ENCODE data around the gene LIF. TPM values are rescaled to one million over a fixed set of nuclear protein-coding genes. Genes with fewer than 3 reads are reported as not detected.

LIF gene
- total and polyA plus RNA-seq, 2 of the 4 experiments (the other 2 are of a cell fraction), result 130 to 214 TPM

- in situ Hi-C loops (cut with MboI; ENCODE audit: low sequenced_read_pairs), result no loop called here
- H3K4me1 ChIP-seq (ENCODE audit: control insufficient read depth, insufficient read depth, low read length), result peaks cover 15% of the 10 kb centered on the region
- CTCF ChIA-PET, result no interaction called here
These were observed 16.2 kb downstream of the LIF start for GRCh38 chr22:30230330-30230729.

More at GRCh38 chr22:30230330-30230729, 16.2 kb downstream of the LIF start:
- Histone ChIP-seq H4K5ac (ENCODE audit: low read depth, low read length) (no peak overlapping the region), H3K4ac (ENCODE audit: low read depth, low read length) (peak overlapping the region; percentile 10; the same call in 1 of the 2 replicates), H3K9me1 (ENCODE audit: insufficient read depth, low read length) (peaks cover 8% of the 10 kb centered on the region), H3K79me1 (ENCODE audit: low read depth in 1 of 2, low read length in 2 of 2) (no peaks in the 10 kb centered on the region), H2AK5ac (ENCODE audit: low read depth, low read length) (no peak overlapping the region), H3K56ac (ENCODE audit: extremely low read depth, insufficient read depth, low read length) (no peak overlapping the region), H3K9me3 (ENCODE audit: control insufficient read depth, insufficient read depth, low read length) (peaks cover 4% of the 10 kb centered on the region), H3K14ac (replicated peaks; ENCODE audit: low read depth, low read length) (no peak overlapping the region), H3K18ac (ENCODE audit: low read depth, low read length) (no peak overlapping the region), H2BK15ac (ENCODE audit: low read depth, low read length) (peak overlapping the region; percentile 74; the same call in 1 of the 3 replicates), H4K20me1 (ENCODE audit: insufficient read depth, low read length) (no peaks in the 10 kb centered on the region), H2BK20ac (ENCODE audit: low read depth, low read length) (no peak overlapping the region), H3K4me2 (ENCODE audit: low read depth, low read length) (no peak overlapping the region), H4K91ac (ENCODE audit: insufficient read depth, low read depth, low read length) (peak overlapping the region; percentile 23; the same call in 1 of the 2 replicates), H3K36me3 (ENCODE audit: control insufficient read depth, insufficient read depth, low read length) (no peaks in the 10 kb centered on the region), H3K27me3 (ENCODE audit: control insufficient read depth, insufficient read depth, low read length) (no peaks in the 10 kb centered on the region), H3K4me3 (ENCODE audit: insufficient read depth, low read depth, low read length) (no peak overlapping the region), H2BK120ac (ENCODE audit: low read depth, low read length) (no peak overlapping the region), H2AFZ (replicated peaks; ENCODE audit: low read length, poor library complexity) (no peak overlapping the region), H3K27ac (ENCODE audit: insufficient read depth, low read length) (no peak overlapping the region), H4K8ac (ENCODE audit: low read depth in 2 of 2, low read length in 2 of 2) (no peak overlapping the region), H3K9ac (ENCODE audit: low read depth, low read length) (no peak overlapping the region), H2BK5ac (ENCODE audit: low read depth, low read length, poor library complexity, severe bottlenecking) (no peak overlapping the region), H3K23ac (ENCODE audit: low read depth, low read length) (no peak overlapping the region), H2AK9ac (replicated peaks; ENCODE audit: low read depth, low read length, poor library complexity) (no peak overlapping the region)
- no TSS peak for BruUV-seq (replicated peaks)
- dilution Hi-C loops (cut with HindIII; ENCODE audit: low sequenced_read_pairs, unreplicated experiment), result no loop called here
- 83% methylated on average over 3 of the region's 3 CpGs; no CpG with 5 or more reads in 1 of the 2 experiments for WGBS, 2 experiments (ENCODE audit: extremely low coverage in 2 of 2, insufficient read length in 1 of 2)
- no peak for ATAC-seq (ENCODE audit: low read depth)
- intact Hi-C loops (cut with micrococcal nuclease), result no loop called here
- DNase-seq, result no peak
- TF ChIP-seq ELK1 (IDR thresholded peaks at IDR 0.05; ENCODE audit: borderline replicate concordance, low read depth, low read length) (no peak), RCOR1 (IDR thresholded peaks at IDR 0.05; ENCODE audit: insufficient replicate concordance, low read length) (no peak), SMC3 (IDR thresholded peaks at IDR 0.05; ENCODE audit: low read depth, low read length) (no peak), BHLHE40 (IDR thresholded peaks at IDR 0.05; ENCODE audit: low read depth, low read length) (no peak), FOS (IDR thresholded peaks at IDR 0.05; ENCODE audit: low read depth, low read length) (no peak), CTCF (conservative IDR thresholded peaks at IDR 0.05; ENCODE audit: low read depth, low read length) (no peak), POLR2A (IDR thresholded peaks at IDR 0.05; ENCODE audit: low read depth, low read length) (no peak), NFE2L2 (IDR thresholded peaks at IDR 0.05; ENCODE audit: low read depth, low read length) (no peak), RAD21 (IDR thresholded peaks at IDR 0.05; ENCODE audit: low read length) (no peak), CHD1 (IDR thresholded peaks at IDR 0.05; ENCODE audit: low read depth, low read length) (no peak), CEBPB (IDR thresholded peaks at IDR 0.05; ENCODE audit: low read depth, low read length) (no peak), MXI1 (IDR thresholded peaks at IDR 0.05; ENCODE audit: borderline replicate concordance, low read depth, low read length) (no peak), MAZ (IDR thresholded peaks at IDR 0.05; ENCODE audit: borderline replicate concordance, low read depth, low read length) (no peak), RFX5 (IDR thresholded peaks at IDR 0.05; ENCODE audit: low read depth, low read length) (no peak), USF2 (IDR thresholded peaks at IDR 0.05; ENCODE audit: low read depth, low read length) (no peak), MAFK (IDR thresholded peaks at IDR 0.05; ENCODE audit: low read depth, low read length) (no peak)
- POLR2A ChIA-PET (ENCODE audit: unreplicated experiment), result no interaction called here
